Osteocyte (in vitro differentiated cells): ENCODE results near the gene LEP. TPM values are rescaled to one million over a fixed set of nuclear protein-coding genes. Genes with fewer than 3 reads are reported as not detected.
A peak's percentile ranks its signal among the peaks of the same experiment; 100 is the strongest.

ENCODE experiments used
- DNase-seq: peaks from one replicate; pipeline ENCODE4 v3.0.0; 2021; ENCODE audit warnings: mixed read lengths; ENCODE audit not compliant: unreplicated experiment; ENCODE audit errors: extremely low spot score
- H3K27ac Mint-ChIP-seq: one replicate; pipeline ENCODE4 v1.8.0; 2021; ENCODE audit warnings: mild to moderate bottlenecking, mixed read lengths; ENCODE audit not compliant: unreplicated experiment
- H3K27me3 Mint-ChIP-seq: one replicate; pipeline ENCODE4 v1.8.0; 2021; ENCODE audit warnings: mixed read lengths; ENCODE audit not compliant: unreplicated experiment
- H3K36me3 Mint-ChIP-seq: one replicate; pipeline ENCODE4 v1.8.0; 2021; ENCODE audit warnings: mixed read lengths; ENCODE audit not compliant: unreplicated experiment
- H3K4me1 Mint-ChIP-seq: one replicate; pipeline ENCODE4 v1.8.0; 2021; ENCODE audit warnings: mixed read lengths; ENCODE audit not compliant: unreplicated experiment
- H3K4me3 Mint-ChIP-seq: one replicate; pipeline ENCODE4 v1.8.0; 2021; ENCODE audit warnings: mild to moderate bottlenecking, moderate library complexity, mixed read lengths; ENCODE audit not compliant: unreplicated experiment
- H3K9me3 Mint-ChIP-seq: one replicate; pipeline ENCODE4 v1.8.0; 2021; ENCODE audit warnings: mixed read lengths; ENCODE audit not compliant: unreplicated experiment
- total RNA-seq: library from RNA; stranded (reverse); gene quantifications from 2 replicates; pipeline ENCODE4 v1.2.1, GENCODE V29; 2021
- TF ChIP-seq, protein P1 (sequence below): fragments of 200-600 bp; sonication (generic); IDR thresholded peaks from 2 replicates; pipeline ENCODE4 v1.5.0; 2021; ENCODE audit warnings: antibody characterized with exemption, mild to moderate bottlenecking, moderate library complexity

Gene LEP
- total RNA-seq, 1 donor from 2014 or later = not detected

- TF ChIP-seq, protein P1, sequence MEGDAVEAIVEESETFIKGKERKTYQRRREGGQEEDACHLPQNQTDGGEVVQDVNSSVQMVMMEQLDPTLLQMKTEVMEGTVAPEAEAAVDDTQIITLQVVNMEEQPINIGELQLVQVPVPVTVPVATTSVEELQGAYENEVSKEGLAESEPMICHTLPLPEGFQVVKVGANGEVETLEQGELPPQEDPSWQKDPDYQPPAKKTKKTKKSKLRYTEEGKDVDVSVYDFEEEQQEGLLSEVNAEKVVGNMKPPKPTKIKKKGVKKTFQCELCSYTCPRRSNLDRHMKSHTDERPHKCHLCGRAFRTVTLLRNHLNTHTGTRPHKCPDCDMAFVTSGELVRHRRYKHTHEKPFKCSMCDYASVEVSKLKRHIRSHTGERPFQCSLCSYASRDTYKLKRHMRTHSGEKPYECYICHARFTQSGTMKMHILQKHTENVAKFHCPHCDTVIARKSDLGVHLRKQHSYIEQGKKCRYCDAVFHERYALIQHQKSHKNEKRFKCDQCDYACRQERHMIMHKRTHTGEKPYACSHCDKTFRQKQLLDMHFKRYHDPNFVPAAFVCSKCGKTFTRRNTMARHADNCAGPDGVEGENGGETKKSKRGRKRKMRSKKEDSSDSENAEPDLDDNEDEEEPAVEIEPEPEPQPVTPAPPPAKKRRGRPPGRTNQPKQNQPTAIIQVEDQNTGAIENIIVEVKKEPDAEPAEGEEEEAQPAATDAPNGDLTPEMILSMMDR = no peak
- H3K9me3 Mint-ChIP-seq = no peaks in the 10 kb centered on the region
- DNase-seq = no peak
- peaks cover 18% of the 10 kb centered on the region for H3K4me1 Mint-ChIP-seq
- H3K4me3 Mint-ChIP-seq = no peak overlapping the region
- H3K27ac Mint-ChIP-seq = no peak overlapping the region
- H3K27me3 Mint-ChIP-seq = peaks cover 34% of the 10 kb centered on the region
- no peaks in the 10 kb centered on the region for H3K36me3 Mint-ChIP-seq
These were observed 30.2 kb upstream of the LEP start for GRCh38 chr7:128210590-128211570.

- H3K36me3 Mint-ChIP-seq = no peaks in the 10 kb centered on the region
- no peak overlapping the region for H3K27ac Mint-ChIP-seq
- DNase-seq = no peak
- peaks cover 20% of the 10 kb centered on the region for H3K4me1 Mint-ChIP-seq
- TF ChIP-seq, protein P1 = no peak
- H3K27me3 Mint-ChIP-seq = peaks cover 32% of the 10 kb centered on the region
- H3K4me3 Mint-ChIP-seq = no peak overlapping the region
- H3K9me3 Mint-ChIP-seq = no peaks in the 10 kb centered on the region
These were observed 29.5 kb upstream of the LEP start for GRCh38 chr7:128211626-128212025.

DNA sequence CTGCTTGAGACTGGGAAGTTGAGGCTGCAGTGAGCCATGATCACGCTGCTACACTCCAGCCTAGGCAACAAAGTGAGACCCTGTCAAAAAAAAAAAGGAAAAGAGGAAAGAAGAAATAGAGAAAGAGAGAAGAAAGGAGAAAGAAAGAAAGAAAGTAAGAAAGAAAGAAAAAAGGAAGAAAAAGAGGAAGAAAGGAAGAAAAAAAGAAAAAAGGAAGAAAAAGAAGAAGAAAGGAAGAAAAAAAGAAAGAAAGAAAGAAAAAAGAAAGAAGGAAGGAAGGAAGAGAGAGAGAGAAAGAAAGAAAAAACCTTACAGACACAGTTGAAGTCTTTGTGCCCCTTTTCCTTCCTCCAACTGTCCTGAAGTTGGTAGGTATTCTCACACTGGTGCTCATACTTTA lies 26.6 kb upstream of the LEP start:
- Mint-ChIP-seq H3K4me3 (no peak overlapping the region), H3K9me3 (no peaks in the 10 kb centered on the region), H3K4me1 (peaks cover 28% of the 10 kb centered on the region), H3K27me3 (peaks cover 30% of the 10 kb centered on the region), H3K36me3 (no peaks in the 10 kb centered on the region), H3K27ac (peak overlapping the region; percentile 47)
- TF ChIP-seq, protein P1 = no peak
- no peak for DNase-seq

DNA sequence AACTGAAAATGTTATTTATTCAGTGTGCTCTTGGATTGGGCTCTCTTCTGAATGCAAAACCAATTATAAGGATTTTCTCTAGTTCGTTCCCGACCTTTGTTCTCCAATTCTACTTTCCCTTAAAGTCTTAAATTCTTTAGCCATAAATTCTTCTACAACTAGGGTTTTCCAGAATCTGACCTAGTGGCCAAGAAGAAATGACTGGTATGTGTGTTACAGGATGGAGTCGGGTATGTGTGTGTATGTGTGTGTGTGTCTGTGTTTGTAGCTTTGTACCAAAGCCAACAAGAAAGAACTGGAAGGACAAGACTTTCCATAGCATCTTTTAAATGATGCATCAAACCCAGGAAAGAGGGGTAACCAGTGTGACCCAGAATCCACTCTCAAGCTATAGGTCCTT lies 25.8 kb upstream of the LEP start:
- Mint-ChIP-seq H3K4me3 (no peak overlapping the region), H3K36me3 (no peaks in the 10 kb centered on the region), H3K9me3 (no peaks in the 10 kb centered on the region), H3K27me3 (peaks cover 37% of the 10 kb centered on the region), H3K4me1 (peaks cover 26% of the 10 kb centered on the region), H3K27ac (peak overlapping the region; percentile 11)
- DNase-seq = no peak
- TF ChIP-seq, protein P1 = no peak

DNA sequence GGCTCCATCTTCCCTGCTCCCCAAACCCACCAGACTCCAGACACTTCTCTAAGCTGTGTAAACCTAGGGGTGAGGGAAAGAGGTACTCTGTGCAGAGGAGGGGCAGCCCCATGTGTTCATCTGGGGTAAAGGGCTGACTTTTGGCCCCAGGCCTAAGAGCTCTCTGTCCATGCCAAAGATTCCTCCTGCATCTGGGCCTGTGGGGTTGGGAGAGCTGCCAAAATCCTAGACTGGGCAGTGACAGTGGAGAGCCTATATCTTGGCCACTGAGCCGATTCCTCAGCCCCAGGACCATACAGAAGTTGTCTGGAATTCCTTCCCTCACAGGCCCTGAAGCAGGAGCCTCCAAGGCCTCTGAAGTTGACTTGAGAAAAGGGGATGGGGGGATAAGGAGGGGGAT lies 25.3 kb upstream of the LEP start:
- DNase-seq = no peak
- H3K27me3 Mint-ChIP-seq = peaks cover 40% of the 10 kb centered on the region
- H3K9me3 Mint-ChIP-seq = no peaks in the 10 kb centered on the region
- no peaks in the 10 kb centered on the region for H3K36me3 Mint-ChIP-seq
- H3K27ac Mint-ChIP-seq = peak overlapping the region; percentile 11
- H3K4me1 Mint-ChIP-seq = peaks cover 26% of the 10 kb centered on the region
- H3K4me3 Mint-ChIP-seq = no peak overlapping the region
- TF ChIP-seq, protein P1 = no peak
